PC-3 (cell line): ENCODE results near the gene TBC1D2. TPM values are rescaled to one million over a fixed set of nuclear protein-coding genes. Genes with fewer than 3 reads are reported as not detected.

Experiments
- ATAC-seq: fragments of 200-7000 bp; cut with Tn5 transposase; 2 replicates; pipeline ENCODE4 v1.9.1; 2020; ENCODE audit warnings: mild to moderate bottlenecking, moderate library complexity
- BruUV-seq: library from RNA; stranded (reverse); fragments of 400-500 nt; replicated peaks from 2 replicates; lab custom pipeline; 2021; lab: Mats Ljungman, UMichigan
- CTCF ChIA-PET: fragments of 300-600 bp; sonication (Branson Sonifier 250); formaldehyde crosslinking; loops from one replicate; lab custom pipeline; 2022; ENCODE audit warnings: antibody characterized with exemption; lab: Charles Lee
- POLR2A ChIA-PET: fragments of 300-600 bp; sonication (Branson Sonifier 250); formaldehyde crosslinking; loops from one replicate; lab custom pipeline; 2022; ENCODE audit warnings: antibody characterized with exemption; ENCODE audit not compliant: unreplicated experiment; lab: Charles Lee
- DNase-seq: peaks from one replicate; pipeline ENCODE4 v3.0.0-alpha.2; 2015
- H2AFZ ChIP-seq: fragments of 300-600 bp; sonication (generic); 2 replicates; pipeline ENCODE4 v1.6.0; 2016; ENCODE audit warnings: antibody characterized with exemption, low read length
- H3F3A ChIP-seq: fragments of 300-600 bp; sonication (generic); one replicate; pipeline ENCODE4 v1.6.0; 2017; ENCODE audit warnings: antibody characterized with exemption, low read length, control low read depth, mild to moderate bottlenecking; ENCODE audit not compliant: unreplicated experiment
- H3K27ac ChIP-seq: fragments of 300-600 bp; sonication (generic); 2 replicates; pipeline ENCODE4 v1.5.1; 2016; ENCODE audit warnings: mild to moderate bottlenecking, low read length
- H3K27me3 ChIP-seq: fragments of 300-600 bp; sonication (generic); 2 replicates; pipeline ENCODE4 v1.6.1; 2016; ENCODE audit warnings: low read length, mixed read lengths
- H3K36me3 ChIP-seq: fragments of 300-600 bp; sonication (generic); 2 replicates; pipeline ENCODE4 v1.6.1; 2016; ENCODE audit warnings: low read depth, mixed run types, low read length, mixed read lengths
- H3K4me1 ChIP-seq: fragments of 300-600 bp; sonication (generic); 2 replicates; pipeline ENCODE4 v1.5.1; 2016; ENCODE audit warnings: low read length; ENCODE audit not compliant: insufficient read depth
- H3K4me2 ChIP-seq: fragments of 300-600 bp; sonication (generic); 2 replicates; pipeline ENCODE4 v1.6.0; 2016; ENCODE audit warnings: low read length
- H3K4me3 ChIP-seq: fragments of 300-600 bp; sonication (generic); 2 replicates; pipeline ENCODE4 v1.5.1; 2016; ENCODE audit warnings: mild to moderate bottlenecking, low read length, mixed read lengths
- H3K79me2 ChIP-seq: fragments of 300-600 bp; sonication (generic); 2 replicates; pipeline ENCODE4 v1.6.1; 2017; ENCODE audit warnings: low read length, mixed read lengths
- H3K9ac ChIP-seq: fragments of 300-600 bp; sonication (generic); 2 replicates; pipeline ENCODE4 v1.6.0; 2016; ENCODE audit warnings: mild to moderate bottlenecking, low read length
- H3K9me2 ChIP-seq: fragments of 300-600 bp; sonication (generic); replicated peaks from 2 replicates; pipeline ENCODE4 v1.6.1; 2016; ENCODE audit warnings: mixed run types, low read length, mixed read lengths
- H3K9me3 ChIP-seq: fragments of 300-600 bp; sonication (generic); 2 replicates; pipeline ENCODE4 v1.6.1; 2016; ENCODE audit warnings: low read length, mixed read lengths
- H4K20me1 ChIP-seq: fragments of 300-600 bp; sonication (generic); 2 replicates; pipeline ENCODE4 v1.6.1; 2016; ENCODE audit warnings: low read length, mixed read lengths
- EZH2 ChIP-seq: fragments of 300-600 bp; sonication (generic); IDR thresholded peaks from one replicate; pipeline ENCODE4 v1.6.1; 2017; ENCODE audit warnings: antibody characterized with exemption, mild to moderate bottlenecking, low read length; ENCODE audit not compliant: unreplicated experiment
- EZH2phosphoT487 ChIP-seq: fragments of 300-600 bp; sonication (generic); IDR thresholded peaks from 2 replicates; pipeline ENCODE4 v1.6.1; 2018; ENCODE audit warnings: mild to moderate bottlenecking, antibody characterized with exemption, low read length, borderline replicate concordance
- intact Hi-C: fragments of 100-400 bp; cut with micrococcal nuclease; formaldehyde crosslinking; loops from 2 replicates; pipeline ENCODE4 v1.9.0; 2023
- total RNA-seq: library from RNA; depleted of rRNA; stranded (reverse); fragments of >200 nt; gene quantifications from 2 replicates; pipeline ENCODE4 v1.2.3, GENCODE V29; 2014
- TF ChIP-seq, protein P1 (sequence below): fragments of 300-600 bp; sonication (generic); conservative IDR thresholded peaks from 2 replicates; pipeline ENCODE4 v1.5.1; 2017; ENCODE audit warnings: antibody characterized with exemption, low read depth, mild to moderate bottlenecking, low read length

Gene TBC1D2
- total RNA-seq, 1 experiment from 2014 or later, result 7.4 TPM

DNA sequence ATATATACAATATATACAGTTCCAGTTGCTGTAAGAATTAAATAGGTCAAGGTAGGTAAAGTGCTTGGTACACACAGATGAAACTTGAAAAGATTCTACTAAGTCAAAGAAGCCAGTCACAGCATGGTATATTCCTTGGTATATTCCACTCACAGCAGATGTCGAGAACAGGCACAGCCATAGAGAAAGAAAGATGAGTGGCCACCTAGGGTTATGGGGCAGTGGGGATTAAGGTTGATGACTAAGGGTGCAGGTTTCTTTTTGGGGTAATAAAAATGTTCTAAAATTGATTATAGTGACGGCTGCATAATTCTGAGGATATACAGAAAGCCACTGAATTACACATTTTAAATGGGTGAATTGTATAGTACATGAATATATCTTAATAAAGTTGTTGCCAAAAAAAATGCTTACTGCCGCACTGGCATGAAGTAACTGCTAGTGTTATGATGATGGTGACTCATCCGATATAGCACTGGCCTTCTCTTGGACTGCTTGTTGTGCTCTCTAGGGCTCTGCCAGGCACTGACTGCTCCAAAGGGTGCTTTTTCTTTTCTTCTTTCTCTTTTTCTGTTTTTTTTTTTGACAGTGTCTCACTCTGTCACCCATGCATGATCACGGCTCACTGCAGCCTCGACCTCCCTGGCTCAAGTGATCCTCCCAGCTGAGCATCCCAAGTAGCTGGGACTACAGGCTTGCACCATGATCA, 23.5 kb downstream of the TBC1D2 start:
- peak; percentile 80 for ATAC-seq
- Histone ChIP-seq H3K79me2 (no peaks in the 10 kb centered on the region), H3K36me3 (no peaks in the 10 kb centered on the region), H3K4me3 (no peak overlapping the region), H3F3A (no peaks in the 10 kb centered on the region), H3K27me3 (no peaks in the 10 kb centered on the region), H3K9ac (no peak overlapping the region), H2AFZ (no peak overlapping the region), H3K9me3 (no peaks in the 10 kb centered on the region), H4K20me1 (no peaks in the 10 kb centered on the region), H3K27ac (no peak overlapping the region), H3K4me2 (peak overlapping the region; percentile 39), H3K4me1 (peaks cover 27% of the 10 kb centered on the region), H3K9me2 (no peaks in the 10 kb centered on the region)
- POLR2A ChIA-PET, result interaction anchor here (0.6 kb wide), 1 partner anchor 23 kb away, joined by 13 read pairs; the partner anchor contains the start of gene TBC1D2
- no TSS peak for BruUV-seq
- TF ChIP-seq, protein P1, sequence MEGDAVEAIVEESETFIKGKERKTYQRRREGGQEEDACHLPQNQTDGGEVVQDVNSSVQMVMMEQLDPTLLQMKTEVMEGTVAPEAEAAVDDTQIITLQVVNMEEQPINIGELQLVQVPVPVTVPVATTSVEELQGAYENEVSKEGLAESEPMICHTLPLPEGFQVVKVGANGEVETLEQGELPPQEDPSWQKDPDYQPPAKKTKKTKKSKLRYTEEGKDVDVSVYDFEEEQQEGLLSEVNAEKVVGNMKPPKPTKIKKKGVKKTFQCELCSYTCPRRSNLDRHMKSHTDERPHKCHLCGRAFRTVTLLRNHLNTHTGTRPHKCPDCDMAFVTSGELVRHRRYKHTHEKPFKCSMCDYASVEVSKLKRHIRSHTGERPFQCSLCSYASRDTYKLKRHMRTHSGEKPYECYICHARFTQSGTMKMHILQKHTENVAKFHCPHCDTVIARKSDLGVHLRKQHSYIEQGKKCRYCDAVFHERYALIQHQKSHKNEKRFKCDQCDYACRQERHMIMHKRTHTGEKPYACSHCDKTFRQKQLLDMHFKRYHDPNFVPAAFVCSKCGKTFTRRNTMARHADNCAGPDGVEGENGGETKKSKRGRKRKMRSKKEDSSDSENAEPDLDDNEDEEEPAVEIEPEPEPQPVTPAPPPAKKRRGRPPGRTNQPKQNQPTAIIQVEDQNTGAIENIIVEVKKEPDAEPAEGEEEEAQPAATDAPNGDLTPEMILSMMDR, result no peak
- TF ChIP-seq EZH2phosphoT487, result no peak
- TF ChIP-seq EZH2, result no peak
- peak; percentile 61 for DNase-seq
- intact Hi-C loops, result no loop called here
- CTCF ChIA-PET, result no interaction called here

DNA sequence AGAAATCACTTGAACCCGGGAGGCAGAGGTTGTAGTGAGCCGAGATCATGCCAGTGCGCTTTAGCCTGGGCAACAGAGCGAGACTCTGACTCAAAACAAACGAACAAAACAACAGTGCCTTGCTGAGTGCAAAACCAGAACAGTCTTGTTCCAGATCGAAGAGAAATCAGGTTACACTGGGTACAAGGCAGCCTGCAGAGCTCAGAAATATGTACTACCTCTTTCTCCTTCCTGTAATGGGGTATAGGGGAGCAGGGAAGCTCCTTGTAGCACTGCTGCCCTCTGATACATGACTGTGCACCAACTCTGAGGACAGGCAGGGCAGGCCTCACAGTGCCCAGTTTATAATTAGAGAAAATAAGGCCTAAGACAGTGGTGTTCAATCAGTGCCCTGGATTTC, 24.7 kb downstream of the TBC1D2 start:
- H3K9me3 ChIP-seq, result no peaks in the 10 kb centered on the region
- no peaks in the 10 kb centered on the region for H3K9me2 ChIP-seq
- intact Hi-C loops, result no loop called here
- H3K4me2 ChIP-seq, result peak overlapping the region; percentile 13; the same call in 1 of the 2 replicates
- CTCF ChIA-PET, result no interaction called here
- peak overlapping the region; percentile 62 for H3K27ac ChIP-seq
- DNase-seq (peak; percentile 13), ATAC-seq (peak; percentile 50)
- H3K4me3 ChIP-seq, result no peak overlapping the region
- peaks cover 39% of the 10 kb centered on the region for H3K4me1 ChIP-seq
- TF ChIP-seq, protein P1, result no peak
- TF ChIP-seq EZH2phosphoT487, result no peak
- no peak for TF ChIP-seq EZH2
- H3K36me3 ChIP-seq, result 0 out of 2 replicates have a peak, but pooled peaks cover 2% of the 10 kb centered on the region
- H3F3A ChIP-seq, result no peaks in the 10 kb centered on the region
- H3K79me2 ChIP-seq, result no peaks in the 10 kb centered on the region
- H2AFZ ChIP-seq, result no peak overlapping the region
- no TSS peak for BruUV-seq
- POLR2A ChIA-PET, result no interaction called here
- no peaks in the 10 kb centered on the region for H4K20me1 ChIP-seq
- H3K27me3 ChIP-seq, result no peaks in the 10 kb centered on the region
- no peak overlapping the region for H3K9ac ChIP-seq

DNA sequence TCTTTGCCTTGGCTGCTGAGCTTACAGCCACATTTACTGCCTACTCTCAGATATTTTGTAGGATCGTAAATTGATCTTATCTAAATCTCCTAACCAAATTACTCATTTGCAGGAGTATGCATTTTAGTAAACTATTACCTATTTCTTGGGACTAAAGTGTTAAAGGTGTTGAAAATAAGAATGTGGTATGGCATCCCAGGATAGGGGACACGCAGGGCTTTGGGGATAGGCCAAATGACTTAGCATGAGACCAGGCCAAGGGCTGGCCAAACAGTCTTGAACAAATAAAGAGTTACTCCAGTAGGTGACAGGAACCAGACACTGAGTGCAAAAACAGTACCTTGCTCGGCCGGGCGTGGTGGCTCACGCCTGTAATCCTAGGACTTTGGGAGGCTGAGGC, 25.1 kb downstream of the TBC1D2 start:
- H3K9ac ChIP-seq, result no peak overlapping the region

More for the DNA sequence above, 25.1 kb downstream of the TBC1D2 start:
- no peak overlapping the region for H2AFZ ChIP-seq
- CTCF ChIA-PET, result interaction anchor here (0.6 to 1.0 kb wide), 2 partner anchors 109 to 874 kb away, joined by 3 read pairs; partner anchors contain the start of gene TGFBR1
- no peak overlapping the region for H3K4me3 ChIP-seq
- no peaks in the 10 kb centered on the region for H3K9me2 ChIP-seq
- H3K4me2 ChIP-seq, result no peak overlapping the region
- ATAC-seq, result peak; percentile 70
- H3K9me3 ChIP-seq, result no peaks in the 10 kb centered on the region
- no peaks in the 10 kb centered on the region for H3K27me3 ChIP-seq
- TF ChIP-seq EZH2 (no peak), EZH2phosphoT487 (no peak)
- TF ChIP-seq, protein P1, result no peak
- no peaks in the 10 kb centered on the region for H3K79me2 ChIP-seq
- DNase-seq, result peak; percentile 57
- intact Hi-C loops, result no loop called here
- H3K4me1 ChIP-seq, result peaks cover 39% of the 10 kb centered on the region
- H4K20me1 ChIP-seq, result no peaks in the 10 kb centered on the region
- 0 out of 2 replicates have a peak, but pooled peaks cover 5% of the 10 kb centered on the region for H3K36me3 ChIP-seq
- no peaks in the 10 kb centered on the region for H3F3A ChIP-seq
- POLR2A ChIA-PET, result no interaction called here
- no TSS peak for BruUV-seq
- H3K27ac ChIP-seq, result peak overlapping the region; percentile 62
